ENCODE results near the gene PLCB1.

- TF ChIP-seq EZH2phosphoT487 (IDR thresholded peaks at IDR 0.05; ENCODE audit: borderline replicate concordance, low read length) (no peak), CTCF (conservative IDR thresholded peaks at IDR 0.05; ENCODE audit: low read depth, low read length) (no peak), EZH2 (IDR thresholded peaks at IDR 0.05; ENCODE audit: low read length, unreplicated experiment) (no peak)
These were observed 112.6 kb downstream of the PLCB1 start for GRCh38 chr20:8244637-8245036.

All from PC-3 (cell line).